Measurements from ENCODE around the gene ATP1B4. TPM values are rescaled to one million over a fixed set of nuclear protein-coding genes. Genes with fewer than 3 reads are reported as not detected.
"Not testable (repeated sequence)": the region's sequence is repeated elsewhere in the genome, so short reads cannot be mapped to it uniquely, and the experiment has no call there.

ATP1B4 gene
- total RNA-seq = not detected

GRCh38 chrX:120361764-120362305 is at the start of gene ATP1B4:
Gene ATP1B4 (plus strand): TSS chrX:120362089. CDS start chrX:120362169, 80 bp downstream.
- no peak for ATAC-seq (replicated peaks)
- H3K27me3 Mint-ChIP-seq = peaks cover 3% of the 10 kb centered on the region
- H3K36me3 Mint-ChIP-seq (ENCODE audit: low read depth) = no peaks in the 10 kb centered on the region
- H3K27ac Mint-ChIP-seq = no peak within 1 kb of the TSS
- H3K4me1 Mint-ChIP-seq = no peaks in the 10 kb centered on the region
- H3K4me3 Mint-ChIP-seq = no peak within 1 kb of the TSS
- no peaks in the 10 kb centered on the region for H3K9me3 Mint-ChIP-seq

GRCh38 chrX:120315776-120316175 is 46.1 kb upstream of the ATP1B4 start:
- H3K36me3 Mint-ChIP-seq (ENCODE audit: low read depth) = no peaks in the 10 kb centered on the region
- H3K4me1 Mint-ChIP-seq = no peaks in the 10 kb centered on the region
- no peak overlapping the region for H3K27ac Mint-ChIP-seq
- H3K27me3 Mint-ChIP-seq = no peaks in the 10 kb centered on the region
- no peaks in the 10 kb centered on the region for H3K9me3 Mint-ChIP-seq
- H3K4me3 Mint-ChIP-seq = no peak overlapping the region
- no peak for ATAC-seq (replicated peaks)

- Mint-ChIP-seq H3K27ac (no peak overlapping the region), H3K4me3 (no peak overlapping the region), H3K36me3 (ENCODE audit: low read depth) (no peaks in the 10 kb centered on the region), H3K9me3 (no peaks in the 10 kb centered on the region), H3K4me1 (no peaks in the 10 kb centered on the region), H3K27me3 (no peaks in the 10 kb centered on the region)
- peak; percentile 72 for ATAC-seq (replicated peaks)
These were observed 45.2 kb upstream of the ATP1B4 start for GRCh38 chrX:120316587-120317283.

GRCh38 chrX:120318411-120318810 is 43.5 kb upstream of the ATP1B4 start:
- no peak for ATAC-seq (replicated peaks)
- Mint-ChIP-seq H3K4me1 (no peaks in the 10 kb centered on the region), H3K36me3 (ENCODE audit: low read depth) (no peaks in the 10 kb centered on the region), H3K9me3 (no peaks in the 10 kb centered on the region), H3K27me3 (no peaks in the 10 kb centered on the region), H3K4me3 (no peak overlapping the region), H3K27ac (no peak overlapping the region)

GRCh38 chrX:120321520-120322281 is 40.2 kb upstream of the ATP1B4 start:
- Mint-ChIP-seq H3K4me1 (no peaks in the 10 kb centered on the region), H3K9me3 (no peaks in the 10 kb centered on the region), H3K36me3 (ENCODE audit: low read depth) (no peaks in the 10 kb centered on the region), H3K27me3 (no peaks in the 10 kb centered on the region), H3K27ac (no peak overlapping the region), H3K4me3 (no peak overlapping the region)
- no peak for ATAC-seq (replicated peaks)

GRCh38 chrX:120331116-120331515 is 30.8 kb upstream of the ATP1B4 start:
- no peaks in the 10 kb centered on the region for H3K4me1 Mint-ChIP-seq
- peaks cover 3% of the 10 kb centered on the region for H3K9me3 Mint-ChIP-seq
- H3K36me3 Mint-ChIP-seq (ENCODE audit: low read depth) = no peaks in the 10 kb centered on the region
- ATAC-seq (replicated peaks) = no peak
- no peak overlapping the region for H3K27ac Mint-ChIP-seq
- H3K4me3 Mint-ChIP-seq = no peak overlapping the region
- H3K27me3 Mint-ChIP-seq = no peaks in the 10 kb centered on the region

GRCh38 chrX:120332394-120332793 is 29.5 kb upstream of the ATP1B4 start:
- Mint-ChIP-seq H3K4me3 (no peak overlapping the region), H3K36me3 (ENCODE audit: low read depth) (no peaks in the 10 kb centered on the region), H3K4me1 (no peaks in the 10 kb centered on the region), H3K27ac (no peak overlapping the region), H3K9me3 (peaks cover 3% of the 10 kb centered on the region), H3K27me3 (no peaks in the 10 kb centered on the region)
- ATAC-seq (replicated peaks) = no peak

GRCh38 chrX:120334151-120334550 is 27.7 kb upstream of the ATP1B4 start:
- Mint-ChIP-seq H3K4me1 (no peaks in the 10 kb centered on the region), H3K27me3 (peaks cover 4% of the 10 kb centered on the region), H3K4me3 (no peak overlapping the region), H3K9me3 (peaks cover 8% of the 10 kb centered on the region), H3K36me3 (ENCODE audit: low read depth) (no peaks in the 10 kb centered on the region), H3K27ac (no peak overlapping the region)
- no peak for ATAC-seq (replicated peaks)

- H3K9me3 Mint-ChIP-seq = peaks cover 8% of the 10 kb centered on the region
- H3K36me3 Mint-ChIP-seq (ENCODE audit: low read depth) = no peaks in the 10 kb centered on the region
- H3K4me3 Mint-ChIP-seq = no peak overlapping the region
These were observed 27.3 kb upstream of the ATP1B4 start for GRCh38 chrX:120334603-120335002.

GRCh38 chrX:120335289-120335688 is 26.6 kb upstream of the ATP1B4 start:
- no peaks in the 10 kb centered on the region for H3K4me1 Mint-ChIP-seq
- ATAC-seq (replicated peaks) = no peak
- H3K36me3 Mint-ChIP-seq (ENCODE audit: low read depth) = no peaks in the 10 kb centered on the region
- H3K9me3 Mint-ChIP-seq = peaks cover 8% of the 10 kb centered on the region
- H3K27ac Mint-ChIP-seq = no peak overlapping the region
- no peak overlapping the region for H3K4me3 Mint-ChIP-seq
- peaks cover 4% of the 10 kb centered on the region for H3K27me3 Mint-ChIP-seq

More at GRCh38 chrX:120334603-120335002, 27.3 kb upstream of the ATP1B4 start:
- H3K27ac Mint-ChIP-seq = no peak overlapping the region
- H3K4me1 Mint-ChIP-seq = no peaks in the 10 kb centered on the region
- H3K27me3 Mint-ChIP-seq = peaks cover 4% of the 10 kb centered on the region
- no peak for ATAC-seq (replicated peaks)

GRCh38 chrX:120336899-120337298 is 25.0 kb upstream of the ATP1B4 start:
- Mint-ChIP-seq H3K9me3 (peaks cover 8% of the 10 kb centered on the region), H3K36me3 (ENCODE audit: low read depth) (no peaks in the 10 kb centered on the region), H3K27me3 (peaks cover 4% of the 10 kb centered on the region), H3K27ac (no peak overlapping the region), H3K4me1 (no peaks in the 10 kb centered on the region), H3K4me3 (no peak overlapping the region)
- ATAC-seq (replicated peaks) = no peak

- H3K4me1 Mint-ChIP-seq; H3K27me3 Mint-ChIP-seq; ATAC-seq (replicated peaks); H3K4me3 Mint-ChIP-seq; H3K9me3 Mint-ChIP-seq; H3K27ac Mint-ChIP-seq; H3K36me3 Mint-ChIP-seq (ENCODE audit: low read depth): not testable (repeated sequence)
These were observed 17.3 kb upstream of the ATP1B4 start for GRCh38 chrX:120344566-120344965.

- no peak for ATAC-seq (replicated peaks)
- no peaks in the 10 kb centered on the region for H3K4me1 Mint-ChIP-seq
- H3K9me3 Mint-ChIP-seq = no peaks in the 10 kb centered on the region
- no peak overlapping the region for H3K27ac Mint-ChIP-seq
- H3K4me3 Mint-ChIP-seq = no peak overlapping the region
- no peaks in the 10 kb centered on the region for H3K36me3 Mint-ChIP-seq (ENCODE audit: low read depth)
- no peaks in the 10 kb centered on the region for H3K27me3 Mint-ChIP-seq
These were observed 11.3 kb upstream of the ATP1B4 start for GRCh38 chrX:120350450-120351138.

- Mint-ChIP-seq H3K9me3 (no peaks in the 10 kb centered on the region), H3K4me1 (no peaks in the 10 kb centered on the region), H3K36me3 (ENCODE audit: low read depth) (no peaks in the 10 kb centered on the region), H3K27me3 (no peaks in the 10 kb centered on the region), H3K27ac (no peak overlapping the region), H3K4me3 (no peak overlapping the region)
- no peak for ATAC-seq (replicated peaks)
These were observed 5.8 kb upstream of the ATP1B4 start for GRCh38 chrX:120356084-120356483.

Data from activated T-helper 17 cell treated with anti-CD3 and anti-CD28 coated beads, Interleukin-2, amount 50 U/mL, for 72 hours (primary cell).